ENCODE results near the gene CCDC107.
"Not testable (repeated sequence)": the region's sequence is repeated elsewhere in the genome, so short reads cannot be mapped to it uniquely, and the experiment has no call there.

CCDC107 gene

GRCh38 chr9:35637427-35637955 lies 20.6 kb upstream of the CCDC107 start:
- DNase-seq (ENCODE audit: low spot score) = not testable (repeated sequence)

GRCh38 chr9:35638751-35639150 lies 19.3 kb upstream of the CCDC107 start:
- DNase-seq (ENCODE audit: low spot score) = peak; percentile 59

- not testable (repeated sequence) for DNase-seq (ENCODE audit: low spot score)
Observed at GRCh38 chr9:35639225-35639624, 18.9 kb upstream of the CCDC107 start.

GRCh38 chr9:35639631-35640030 lies 18.5 kb upstream of the CCDC107 start:
- DNase-seq (ENCODE audit: low spot score) = no peak

GRCh38 chr9:35640431-35640830 lies 17.7 kb upstream of the CCDC107 start:
- DNase-seq (ENCODE audit: low spot score) = not testable (repeated sequence)

- DNase-seq (ENCODE audit: low spot score) = not testable (repeated sequence)
Observed at GRCh38 chr9:35641478-35641877, 16.6 kb upstream of the CCDC107 start.

- no peak for DNase-seq (ENCODE audit: low spot score)
Observed at GRCh38 chr9:35643046-35643445, 15.0 kb upstream of the CCDC107 start.

- DNase-seq (ENCODE audit: low spot score) = not testable (repeated sequence)
Observed at GRCh38 chr9:35645736-35646135, 12.4 kb upstream of the CCDC107 start.

- DNase-seq (ENCODE audit: low spot score) = no peak
Observed at GRCh38 chr9:35646153-35646532, 11.9 kb upstream of the CCDC107 start.

GRCh38 chr9:35646533-35647265 lies 11.4 kb upstream of the CCDC107 start:
- DNase-seq (ENCODE audit: low spot score) = peak; percentile 88

GRCh38 chr9:35649431-35650340 lies 8.4 kb upstream of the CCDC107 start:
- peak; percentile 43 for DNase-seq (ENCODE audit: low spot score)

- DNase-seq (ENCODE audit: low spot score) = peak; percentile 55
Observed at GRCh38 chr9:35650341-35651158, 7.5 kb upstream of the CCDC107 start, which contains the start of gene SIT1. Gene SIT1 (minus strand): TSS chr9:35650931. CDS start chr9:35650853, 78 bp downstream.

- no peak for DNase-seq (ENCODE audit: low spot score)
Observed at GRCh38 chr9:35651956-35652828, 5.9 kb upstream of the CCDC107 start.

- no peak for DNase-seq (ENCODE audit: low spot score)
Observed at GRCh38 chr9:35652829-35653209, 5.3 kb upstream of the CCDC107 start.

- no peak for DNase-seq (ENCODE audit: low spot score)
Observed at GRCh38 chr9:35653611-35654010, 4.5 kb upstream of the CCDC107 start.

GRCh38 chr9:35656348-35656747 lies 1.7 kb upstream of the CCDC107 start:
- DNase-seq (ENCODE audit: low spot score) = no peak

GRCh38 chr9:35656831-35657545 lies 1.1 kb upstream of the CCDC107 start:
- no peak for DNase-seq (ENCODE audit: low spot score)

- DNase-seq (ENCODE audit: low spot score) = peak; percentile 91
Observed at GRCh38 chr9:35657546-35658136, 451 bp upstream of the CCDC107 start, which contains the start of gene RMRP. Gene RMRP (minus strand): TSS chr9:35658019.

GRCh38 chr9:35658968-35659220 lies 802 bp downstream of the CCDC107 start:
- no peak for DNase-seq (ENCODE audit: low spot score)

- no peak for DNase-seq (ENCODE audit: low spot score)
Observed at GRCh38 chr9:35659340-35659739, 1.2 kb downstream of the CCDC107 start.

All from CD4-positive, alpha-beta T cell treated with Interleukin-6 at 100 ng/mL for 8 hours (primary cell).